Endodermal cell (in vitro differentiated cells): Measurements from ENCODE around the gene PJA2. TPM values are rescaled to one million over a fixed set of nuclear protein-coding genes. Genes with fewer than 3 reads are reported as not detected.

Source experiments
- DNase-seq: peaks from one replicate; pipeline ENCODE4 v3.0.0-alpha.2; 2017
- H3K27ac ChIP-seq: 2 replicates; pipeline ENCODE4 v1.5.1; 2013; ENCODE audit warnings: mild to moderate bottlenecking, low read depth, low read length, moderate library complexity
- H3K27me3 ChIP-seq: 2 replicates; pipeline ENCODE4 v1.6.1; 2013; ENCODE audit warnings: mild to moderate bottlenecking, low read length, moderate library complexity; ENCODE audit not compliant: insufficient read depth, control insufficient read depth, poor library complexity, severe bottlenecking
- H3K36me3 ChIP-seq: 2 replicates; pipeline ENCODE4 v1.7.0; 2013; ENCODE audit warnings: mild to moderate bottlenecking, low read length, moderate library complexity; ENCODE audit not compliant: control insufficient read depth, insufficient read depth
- H3K4me1 ChIP-seq: one replicate; pipeline ENCODE4 v1.7.0; 2013; ENCODE audit warnings: low read length; ENCODE audit not compliant: control insufficient read depth, insufficient read depth
- H3K4me3 ChIP-seq: 2 replicates; pipeline ENCODE4 v1.5.1; 2013; ENCODE audit warnings: mild to moderate bottlenecking, low read length, moderate library complexity
- H3K9ac ChIP-seq: 2 replicates; pipeline ENCODE4 v1.6.1; 2013; ENCODE audit warnings: mild to moderate bottlenecking, low read length, moderate library complexity; ENCODE audit not compliant: poor library complexity, severe bottlenecking; ENCODE audit errors: extremely low read depth
- H3K9me3 ChIP-seq: 2 replicates; pipeline ENCODE4 v1.6.1; 2013; ENCODE audit warnings: mild to moderate bottlenecking, low read length, moderate library complexity; ENCODE audit not compliant: control insufficient read depth
- H3K27ac Mint-ChIP-seq: 2 replicates; pipeline ENCODE4 v1.8.0; 2020; ENCODE audit warnings: mixed read lengths
- H3K27me3 Mint-ChIP-seq: 2 replicates; pipeline ENCODE4 v1.8.0; 2021; ENCODE audit warnings: mild to moderate bottlenecking, mixed read lengths; ENCODE audit not compliant: insufficient read depth
- H3K36me3 Mint-ChIP-seq: 2 replicates; pipeline ENCODE4 v1.8.0; 2020; ENCODE audit warnings: low read depth, mixed read lengths
- H3K4me1 Mint-ChIP-seq: 2 replicates; pipeline ENCODE4 v1.8.0; 2020; ENCODE audit warnings: mixed read lengths
- H3K4me3 Mint-ChIP-seq: 2 replicates; pipeline ENCODE4 v1.8.0; 2020; ENCODE audit warnings: mild to moderate bottlenecking, moderate library complexity, mixed read lengths
- H3K9me3 Mint-ChIP-seq: 2 replicates; pipeline ENCODE4 v1.8.0; 2020; ENCODE audit warnings: mild to moderate bottlenecking, mixed read lengths
- WGBS, 2 experiments: methylation state at CpG; one replicate each; pipeline versions ENCODE4 v1.1.5 to v1.1.7; 2013; ENCODE audit warnings: missing lambda C conversion rate in 2 of 2, mixed read lengths in 1 of 2; ENCODE audit not compliant: insufficient coverage in 1 of 2, insufficient read length in 1 of 2; 5-methylcytosine and 5-hydroxymethylcytosine counted together
- total RNA-seq, 2 donors: library from RNA; stranded (reverse); fragmentation: NEBNext Ultra II Directional in 1 of 2; extraction: Animal tissue kit (Norgen Biotek cat#: 25700) in 1 of 2; gene quantifications; 2 replicates in 1 of 2; 3 replicates in 1 of 2; pipeline ENCODE4 v1.2.1, GENCODE V29; 2021
- TF ChIP-seq, protein P1 (sequence below): fragments of 200-600 bp; sonication (generic); conservative IDR thresholded peaks from 2 replicates; pipeline ENCODE4 v1.5.0; 2021; ENCODE audit warnings: antibody characterized with exemption, mild to moderate bottlenecking

PJA2 gene
- total RNA-seq, 2 donors from 2014 or later = 61.9 to 64.7 TPM

DNA sequence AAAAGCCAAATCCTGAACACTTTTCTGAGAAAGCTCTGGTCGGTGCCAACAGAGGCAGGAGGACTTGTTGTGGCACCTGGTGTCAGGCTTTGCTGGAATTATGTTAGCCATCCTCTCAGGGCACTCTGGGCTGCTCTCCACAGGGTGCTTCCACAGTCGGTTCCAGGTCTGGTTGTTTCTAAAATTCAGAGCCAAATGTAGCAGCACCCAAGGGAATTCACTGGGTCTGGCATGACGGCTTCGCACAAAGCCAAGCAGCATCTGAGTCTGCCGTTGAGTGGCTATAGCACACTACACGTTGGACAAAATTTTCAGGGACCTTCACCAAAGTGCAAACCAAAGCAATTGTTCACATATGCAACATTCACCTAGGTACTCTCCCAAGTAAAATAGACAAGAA lies 110.2 kb downstream of the PJA2 start:
- no peak for DNase-seq
- no peak overlapping the region for H3K9ac ChIP-seq
- 84 to 86% methylated on average over 6 of the region's 6 CpGs for WGBS, 2 experiments
- H3K4me1 ChIP-seq = no peaks in the 10 kb centered on the region
- no peaks in the 10 kb centered on the region for H3K4me1 Mint-ChIP-seq
- no peak overlapping the region for H3K4me3 ChIP-seq
- H3K36me3 Mint-ChIP-seq = no peaks in the 10 kb centered on the region
- no peak overlapping the region for H3K4me3 Mint-ChIP-seq
- H3K27ac ChIP-seq = no peak overlapping the region
- TF ChIP-seq, protein P1, sequence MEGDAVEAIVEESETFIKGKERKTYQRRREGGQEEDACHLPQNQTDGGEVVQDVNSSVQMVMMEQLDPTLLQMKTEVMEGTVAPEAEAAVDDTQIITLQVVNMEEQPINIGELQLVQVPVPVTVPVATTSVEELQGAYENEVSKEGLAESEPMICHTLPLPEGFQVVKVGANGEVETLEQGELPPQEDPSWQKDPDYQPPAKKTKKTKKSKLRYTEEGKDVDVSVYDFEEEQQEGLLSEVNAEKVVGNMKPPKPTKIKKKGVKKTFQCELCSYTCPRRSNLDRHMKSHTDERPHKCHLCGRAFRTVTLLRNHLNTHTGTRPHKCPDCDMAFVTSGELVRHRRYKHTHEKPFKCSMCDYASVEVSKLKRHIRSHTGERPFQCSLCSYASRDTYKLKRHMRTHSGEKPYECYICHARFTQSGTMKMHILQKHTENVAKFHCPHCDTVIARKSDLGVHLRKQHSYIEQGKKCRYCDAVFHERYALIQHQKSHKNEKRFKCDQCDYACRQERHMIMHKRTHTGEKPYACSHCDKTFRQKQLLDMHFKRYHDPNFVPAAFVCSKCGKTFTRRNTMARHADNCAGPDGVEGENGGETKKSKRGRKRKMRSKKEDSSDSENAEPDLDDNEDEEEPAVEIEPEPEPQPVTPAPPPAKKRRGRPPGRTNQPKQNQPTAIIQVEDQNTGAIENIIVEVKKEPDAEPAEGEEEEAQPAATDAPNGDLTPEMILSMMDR = no peak
- H3K27ac Mint-ChIP-seq = no peak overlapping the region
- no peaks in the 10 kb centered on the region for H3K27me3 Mint-ChIP-seq
- no peaks in the 10 kb centered on the region for H3K27me3 ChIP-seq
- no peaks in the 10 kb centered on the region for H3K9me3 Mint-ChIP-seq
- no peaks in the 10 kb centered on the region for H3K36me3 ChIP-seq
- no peaks in the 10 kb centered on the region for H3K9me3 ChIP-seq

DNA sequence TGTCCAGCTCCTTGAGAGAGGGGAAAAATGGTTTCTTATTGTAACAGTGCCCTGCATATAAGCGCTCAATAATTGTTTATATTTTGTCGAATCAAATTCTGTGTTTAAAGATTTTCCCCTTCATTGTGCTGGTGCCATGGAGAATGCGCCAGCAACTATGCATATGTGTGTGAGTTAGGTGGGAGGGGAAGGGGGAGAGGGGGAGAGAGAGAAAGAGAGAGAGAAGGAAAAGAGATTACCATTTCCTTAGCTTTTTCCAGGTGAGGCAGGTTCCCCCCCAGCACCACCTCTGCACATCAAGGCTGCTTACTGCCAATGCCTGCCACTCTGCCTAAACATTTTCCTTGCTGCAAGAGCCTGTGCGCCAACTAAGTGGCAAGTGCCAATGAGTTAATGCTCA lies 111.0 kb downstream of the PJA2 start:
- H3K27me3 ChIP-seq = no peaks in the 10 kb centered on the region
- H3K4me1 ChIP-seq = no peaks in the 10 kb centered on the region
- H3K9ac ChIP-seq = no peak overlapping the region
- H3K9me3 Mint-ChIP-seq = no peaks in the 10 kb centered on the region
- H3K36me3 ChIP-seq = no peaks in the 10 kb centered on the region
- H3K27me3 Mint-ChIP-seq = no peaks in the 10 kb centered on the region
- H3K4me3 ChIP-seq = no peak overlapping the region
- no peaks in the 10 kb centered on the region for H3K36me3 Mint-ChIP-seq
- no peak overlapping the region for H3K4me3 Mint-ChIP-seq
- H3K27ac ChIP-seq = no peak overlapping the region
- no peak overlapping the region for H3K27ac Mint-ChIP-seq
- TF ChIP-seq, protein P1 = no peak
- WGBS, 2 experiments = 31 to 70% methylated on average over 2 to 4 of the region's 4 CpGs
- no peak for DNase-seq
- H3K4me1 Mint-ChIP-seq = no peaks in the 10 kb centered on the region
- H3K9me3 ChIP-seq = no peaks in the 10 kb centered on the region

DNA sequence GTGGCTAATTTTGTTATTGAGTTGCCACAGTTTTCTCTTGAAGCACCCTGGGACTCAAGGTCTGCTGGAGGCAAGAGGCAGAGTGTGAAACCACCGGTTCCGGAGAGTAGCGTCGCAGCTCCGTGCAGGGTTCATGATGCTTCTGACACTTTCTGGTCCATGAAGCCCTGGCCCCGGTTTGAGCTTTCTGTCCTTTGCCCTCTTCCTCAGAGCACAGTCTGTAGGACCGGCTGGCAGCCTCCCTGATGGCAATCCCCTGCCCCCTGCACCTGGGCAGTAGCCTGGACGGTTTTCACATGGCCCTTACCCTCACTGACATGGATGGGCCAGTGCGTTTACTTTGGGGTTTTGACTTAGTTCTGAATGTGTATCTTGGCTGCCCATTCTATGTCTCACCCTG lies 111.9 kb downstream of the PJA2 start:
- Mint-ChIP-seq H3K27me3 (no peaks in the 10 kb centered on the region), H3K9me3 (no peaks in the 10 kb centered on the region)
- 92% methylated on average over 9 of the region's 9 CpGs; no CpG with 5 or more reads in 1 of the 2 experiments for WGBS, 2 experiments

More for the DNA sequence above, 111.9 kb downstream of the PJA2 start:
- Mint-ChIP-seq H3K27ac (no peak overlapping the region), H3K4me3 (no peak overlapping the region), H3K36me3 (no peaks in the 10 kb centered on the region), H3K4me1 (no peaks in the 10 kb centered on the region)
- no peak overlapping the region for H3K9ac ChIP-seq
- H3K4me1 ChIP-seq = no peaks in the 10 kb centered on the region
- no peak overlapping the region for H3K27ac ChIP-seq
- no peaks in the 10 kb centered on the region for H3K36me3 ChIP-seq
- H3K27me3 ChIP-seq = no peaks in the 10 kb centered on the region
- H3K9me3 ChIP-seq = no peaks in the 10 kb centered on the region
- no peak for DNase-seq
- TF ChIP-seq, protein P1 = no peak
- no peak overlapping the region for H3K4me3 ChIP-seq
